K562 (cell line): ENCODE data around the gene PLEKHG4B. TPM values are rescaled to one million over a fixed set of nuclear protein-coding genes. Genes with fewer than 3 reads are reported as not detected.
A peak's percentile ranks its signal among the peaks of the same experiment; 100 is the strongest.
"Not testable (repeated sequence)": the region's sequence is repeated elsewhere in the genome, so short reads cannot be mapped to it uniquely, and the experiment has no call there.

Source experiments
- ATAC-seq: fragments of 200-7000 bp; cut with Tn5 transposase; 3 replicates; pipeline ENCODE4 v1.9.1; 2020; ENCODE audit warnings: moderate library complexity
- BruUV-seq: library from RNA; stranded (reverse); fragments of 400-500 nt; replicated peaks from 2 replicates; lab custom pipeline; 2021; lab: Mats Ljungman, UMichigan
- CTCF ChIA-PET: fragments of 300-600 bp; formaldehyde crosslinking; extraction: SDS; loops from one replicate; lab custom pipeline; 2021; ENCODE audit warnings: low intra/inter-chr PET ratio; lab: Yijun Ruan, JAX
- POLR2A ChIA-PET: fragments of 300-600, 350-650 bp; sonication (Branson Sonifier 250); formaldehyde crosslinking; extraction: SDS; loops from one replicate; lab custom pipeline; 2021; ENCODE audit warnings: antibody characterized with exemption, inconsistent platforms; lab: Yijun Ruan, JAX
- DNase-seq, 4 experiments: peaks; one replicate each; pipeline versions ENCODE4 v3.0.0 to v3.0.0-alpha.2; 2011 to 2018; ENCODE audit warnings: low spot score in 3 of 4, mixed read lengths in 3 of 4; ENCODE audit errors: extremely low read depth in 1 of 4
- FAIRE-seq: peaks from 2 replicates; lab custom pipeline; 2011; peaks lifted over from hg19 to GRCh38; lab: Jason Lieb, UNC
- H2AFZ ChIP-seq: 2 replicates; pipeline ENCODE4 v1.6.0; 2011; ENCODE audit warnings: low read depth, low read length, control low read depth, inconsistent platforms
- H3K27ac ChIP-seq: fragments of 200-600 bp; 3 replicates; pipeline ENCODE4 v1.8.0; 2011; ENCODE audit warnings: low read depth, mild to moderate bottlenecking, control low read depth, inconsistent platforms, low read length, moderate library complexity, mixed read lengths; ENCODE audit errors: extremely low read depth
- H3K27me3 ChIP-seq, 2 experiments: fragments of 300-600 bp in 1 of 2; 2 replicates in 1 of 2; 3 replicates in 1 of 2; pipeline versions ENCODE4 v1.6.0 to v1.8.0; 2011; ENCODE audit warnings: inconsistent platforms in 2 of 2, low read length in 2 of 2, mild to moderate bottlenecking in 1 of 2, mixed read lengths in 1 of 2, moderate library complexity in 1 of 2; ENCODE audit not compliant: control insufficient read depth in 2 of 2, insufficient read depth in 2 of 2
- H3K36me3 ChIP-seq: fragments of 300-600 bp; 3 replicates; pipeline ENCODE4 v1.8.0; 2011; ENCODE audit warnings: mild to moderate bottlenecking, low read length, inconsistent platforms; ENCODE audit not compliant: control insufficient read depth, insufficient read depth
- H3K4me1 ChIP-seq, 2 experiments: fragments of 200-600 bp in 1 of 2; replicated peaks in 1 of 2; 2 replicates in 1 of 2; 3 replicates in 1 of 2; pipeline versions ENCODE4 v1.5.1 to v1.8.0; 2011; ENCODE audit warnings: inconsistent platforms in 2 of 2, low read length in 2 of 2, mild to moderate bottlenecking in 1 of 2, mixed read lengths in 1 of 2, moderate library complexity in 1 of 2; ENCODE audit not compliant: control insufficient read depth in 2 of 2, insufficient read depth in 2 of 2
- H3K4me2 ChIP-seq: 2 replicates; pipeline ENCODE4 v1.6.1; 2011; ENCODE audit warnings: low read length, control low read depth, inconsistent platforms, mixed read lengths; ENCODE audit not compliant: insufficient read depth
- H3K4me3 ChIP-seq: fragments of 200-600 bp; sonication (generic), shearing (Covaris generic); 2 replicates; pipeline ENCODE4 v1.5.1; 2016; ENCODE audit warnings: control low read depth, inconsistent platforms
- H3K79me2 ChIP-seq: fragments of 200-600 bp; 3 replicates; pipeline ENCODE4 v1.8.0; 2011; ENCODE audit warnings: low read length, inconsistent platforms; ENCODE audit not compliant: control insufficient read depth, insufficient read depth
- H3K9ac ChIP-seq, 2 experiments: 2 replicates each; pipeline versions ENCODE4 v1.6.0 to v1.6.1; 2011; ENCODE audit warnings: low read depth in 2 of 2, low read length in 2 of 2, control low read depth in 1 of 2, inconsistent platforms in 1 of 2, mild to moderate bottlenecking in 1 of 2, mixed read lengths in 1 of 2; ENCODE audit not compliant: insufficient read depth in 1 of 2
- H3K9me1 ChIP-seq: one replicate; pipeline ENCODE4 v1.6.0; 2011; ENCODE audit warnings: inconsistent platforms, mild to moderate bottlenecking, low read length, moderate library complexity; ENCODE audit not compliant: control insufficient read depth, insufficient read depth
- H3K9me3 ChIP-seq: replicated peaks from 2 replicates; pipeline ENCODE4 v1.5.1; 2011; ENCODE audit warnings: low read depth, low read length, inconsistent platforms; ENCODE audit not compliant: control insufficient read depth, insufficient read depth
- H4K20me1 ChIP-seq: replicated peaks from 2 replicates; pipeline ENCODE4 v1.6.1; 2011; ENCODE audit warnings: low read length, inconsistent platforms, mixed read lengths; ENCODE audit not compliant: control insufficient read depth, insufficient read depth
- CTCF ChIP-seq, 3 experiments: IDR thresholded peaks in 2 of 3; conservative IDR thresholded peaks in 1 of 3; 2 replicates each; pipeline ENCODE4 v1.5.1; 2011 to 2012; ENCODE audit warnings: low read length in 3 of 3, mild to moderate bottlenecking in 3 of 3, control low read depth in 2 of 3, improper control_type of control experiment in 1 of 3, inconsistent platforms in 1 of 3, low read depth in 1 of 3, mixed read lengths in 1 of 3, moderate library complexity in 1 of 3; ENCODE audit not compliant: insufficient read depth in 2 of 3
- FIP1L1 ChIP-seq: fragments of 200-400 bp; formaldehyde crosslinking; IDR thresholded peaks from 2 replicates; pipeline ENCODE4 v1.6.1; 2018; ENCODE audit warnings: mild to moderate bottlenecking, low read depth, low read length; ENCODE audit not compliant: poor library complexity, severe bottlenecking
- POLR2B ChIP-seq: fragments of 450-650 bp; IDR thresholded peaks from 2 replicates; pipeline ENCODE4 v1.6.1; 2018; ENCODE audit warnings: low read depth; ENCODE audit not compliant: partially characterized antibody
- RAD21 ChIP-seq, 2 experiments: fragments of 250-450 bp in 1 of 2; fragments of 450-650 bp in 1 of 2; sonication (Bioruptor Pico) in 1 of 2; formaldehyde crosslinking in 1 of 2; IDR thresholded peaks in 1 of 2; conservative IDR thresholded peaks in 1 of 2; 2 replicates each; pipeline versions ENCODE4 v1.4.0 to v1.8.0; 2020 to 2022; ENCODE audit warnings: mild to moderate bottlenecking in 2 of 2, moderate library complexity in 1 of 2
- WGBS: fragments of 100-300 bp; shearing (Covaris generic); methylation state at CpG from one replicate; pipeline ENCODE4 v1.1.6; 2016; ENCODE audit warnings: low coverage, mixed read lengths; ENCODE audit not compliant: insufficient coverage; ENCODE audit errors: missing lambda C conversion rate; 5-methylcytosine and 5-hydroxymethylcytosine counted together
- in situ Hi-C: fragments of 300-500 bp; cut with MboI; formaldehyde crosslinking; loops from 4 replicates; pipeline ENCODE4 v1.15.0; 2018; ENCODE audit warnings: inconsistent platforms, mixed read lengths
- intact Hi-C: fragments of 100-400 bp; cut with micrococcal nuclease; formaldehyde crosslinking; loops from 2 replicates; pipeline ENCODE4 v1.14.2; 2022
- polyA plus RNA-seq, 8 experiments: library from polyadenylated mRNA; depleted of rRNA in 4 of 8; stranded (reverse) in 5 of 8; unstranded in 3 of 8; fragments of >200 nt; fragmentation: Nextera tagmentation in 2 of 8; fragmentation: Illumina TruSeq in 1 of 8; extraction: Ambion mirVana in 2 of 8; extraction: Trizol in 1 of 8; gene quantifications; 2 replicates each; pipeline versions ENCODE4 v1.2.1 to v1.2.3, GENCODE V29; 2011 to 2014; ENCODE audit warnings: inconsistent platforms in 1 of 8, missing spikeins in 1 of 8
- total RNA-seq, 7 experiments: library from RNA; depleted of rRNA in 6 of 7; stranded (reverse); fragments of >200 nt in 6 of 7; fragmentation: Illumina TruSeq in 2 of 7; extraction: Trizol in 2 of 7; gene quantifications; 2 replicates each; pipeline versions ENCODE4 v1.2.1 to v1.2.3, GENCODE V29; 2011 to 2021; ENCODE audit warnings: low replicate concordance in 1 of 7
- TF ChIP-seq, protein P1 (sequence below): sonication (generic); formaldehyde crosslinking; IDR thresholded peaks from 2 replicates; pipeline ENCODE4 v1.8.1; 2023; ENCODE audit warnings: mild to moderate bottlenecking, missing genetic modification reagents
- TF ChIP-seq, protein P2 (sequence below): IDR thresholded peaks from 2 replicates; pipeline ENCODE4 v1.6.1; 2011; ENCODE audit warnings: borderline replicate concordance, low read depth, mild to moderate bottlenecking, moderate library complexity, low read length; ENCODE audit not compliant: insufficient read depth, poor library complexity, severe bottlenecking

Gene PLEKHG4B
- total and polyA plus RNA-seq, 9 of the 15 experiments (the other 6 are each of a cell fraction or from before 2014, with no cell fraction given), result 0.02 TPM; not detected in 8

GRCh38 chr5:196350-196749, 104.4 kb downstream of the PLEKHG4B start (continued):
- TF ChIP-seq, protein P1, sequence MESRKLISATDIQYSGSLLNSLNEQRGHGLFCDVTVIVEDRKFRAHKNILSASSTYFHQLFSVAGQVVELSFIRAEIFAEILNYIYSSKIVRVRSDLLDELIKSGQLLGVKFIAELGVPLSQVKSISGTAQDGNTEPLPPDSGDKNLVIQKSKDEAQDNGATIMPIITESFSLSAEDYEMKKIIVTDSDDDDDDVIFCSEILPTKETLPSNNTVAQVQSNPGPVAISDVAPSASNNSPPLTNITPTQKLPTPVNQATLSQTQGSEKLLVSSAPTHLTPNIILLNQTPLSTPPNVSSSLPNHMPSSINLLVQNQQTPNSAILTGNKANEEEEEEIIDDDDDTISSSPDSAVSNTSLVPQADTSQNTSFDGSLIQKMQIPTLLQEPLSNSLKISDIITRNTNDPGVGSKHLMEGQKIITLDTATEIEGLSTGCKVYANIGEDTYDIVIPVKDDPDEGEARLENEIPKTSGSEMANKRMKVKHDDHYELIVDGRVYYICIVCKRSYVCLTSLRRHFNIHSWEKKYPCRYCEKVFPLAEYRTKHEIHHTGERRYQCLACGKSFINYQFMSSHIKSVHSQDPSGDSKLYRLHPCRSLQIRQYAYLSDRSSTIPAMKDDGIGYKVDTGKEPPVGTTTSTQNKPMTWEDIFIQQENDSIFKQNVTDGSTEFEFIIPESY (CRISPR knock-in tag), result no peak
- TF ChIP-seq POLR2B, result no peak
- TF ChIP-seq FIP1L1, result no peak

DNA sequence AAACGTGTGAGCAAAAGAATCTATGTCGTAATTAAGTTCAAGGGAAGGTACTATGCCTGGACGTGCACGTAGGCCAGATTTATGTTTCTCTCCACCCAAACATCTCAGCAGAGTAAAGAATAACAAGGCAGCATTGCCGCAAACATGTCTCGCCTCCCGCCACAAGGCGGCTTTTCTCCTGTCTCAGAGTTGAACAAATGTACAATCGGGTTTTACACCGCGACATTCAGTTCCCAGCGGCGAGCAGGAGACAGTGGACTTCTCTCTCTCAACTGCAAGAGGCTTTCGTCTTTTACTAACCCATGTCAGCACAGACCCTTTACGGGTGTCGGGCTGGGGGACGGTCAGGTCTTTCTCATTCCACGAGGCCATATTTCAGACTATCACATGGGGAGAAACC, 105.1 kb downstream of the PLEKHG4B start:
- Histone ChIP-seq H2AFZ (0 out of 2 replicates have a peak overlapping the region, but pooled peaks have one; percentile 59), H3K27me3 (peaks cover 12 to 27% of the 10 kb centered on the region in 2 experiments; a peak in 4 of 5 replicates), H3K4me1 (peaks cover 2 to 42% of the 10 kb centered on the region in 2 experiments; a peak in 3 of 5 replicates)
- H3K9me3 ChIP-seq, intact Hi-C loops, H3K9ac ChIP-seq, H3K4me2 ChIP-seq, ATAC-seq, H3K36me3 ChIP-seq, H3K9me1 ChIP-seq, H4K20me1 ChIP-seq, H3K79me2 ChIP-seq, in situ Hi-C loops, H3K4me3 ChIP-seq, H3K27ac ChIP-seq, BruUV-seq, CTCF ChIA-PET: not testable (repeated sequence)
- TF ChIP-seq RAD21 (CRISPR knock-in tag; conservative IDR thresholded peaks at IDR 0.05 in 1 of 2, IDR thresholded peaks at IDR 0.05 in 1 of 2), result peak in 1 of 2 experiments; percentile 31; a peak in 2 of 4 replicates
- TF ChIP-seq, protein P2, sequence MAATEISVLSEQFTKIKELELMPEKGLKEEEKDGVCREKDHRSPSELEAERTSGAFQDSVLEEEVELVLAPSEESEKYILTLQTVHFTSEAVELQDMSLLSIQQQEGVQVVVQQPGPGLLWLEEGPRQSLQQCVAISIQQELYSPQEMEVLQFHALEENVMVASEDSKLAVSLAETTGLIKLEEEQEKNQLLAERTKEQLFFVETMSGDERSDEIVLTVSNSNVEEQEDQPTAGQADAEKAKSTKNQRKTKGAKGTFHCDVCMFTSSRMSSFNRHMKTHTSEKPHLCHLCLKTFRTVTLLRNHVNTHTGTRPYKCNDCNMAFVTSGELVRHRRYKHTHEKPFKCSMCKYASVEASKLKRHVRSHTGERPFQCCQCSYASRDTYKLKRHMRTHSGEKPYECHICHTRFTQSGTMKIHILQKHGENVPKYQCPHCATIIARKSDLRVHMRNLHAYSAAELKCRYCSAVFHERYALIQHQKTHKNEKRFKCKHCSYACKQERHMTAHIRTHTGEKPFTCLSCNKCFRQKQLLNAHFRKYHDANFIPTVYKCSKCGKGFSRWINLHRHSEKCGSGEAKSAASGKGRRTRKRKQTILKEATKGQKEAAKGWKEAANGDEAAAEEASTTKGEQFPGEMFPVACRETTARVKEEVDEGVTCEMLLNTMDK, result peak; percentile 19
- TF ChIP-seq CTCF (IDR thresholded peaks at IDR 0.05 in 2 of 3, conservative IDR thresholded peaks at IDR 0.05 in 1 of 3; ENCODE audit: insufficient read depth in 2 of 3, low read depth in 1 of 3, low read length in 3 of 3), result peak in 2 of 3 experiments; percentile 36 to 44; a peak in 4 of 6 replicates
- peak in 1 of 4 experiments; percentile 58 for DNase-seq
- WGBS, result 19% methylated on average over 18 of the region's 18 CpGs
- peak; percentile 82 for FAIRE-seq
- POLR2A ChIA-PET, result interaction anchor here (0.6 kb wide), 1 partner anchor 30 kb away, joined by 3 read pairs; no protein-coding TSS in a partner anchor
